IMR-90 (cell line): Measurements from ENCODE around the gene TOX3. TPM values are rescaled to one million over a fixed set of nuclear protein-coding genes. Genes with fewer than 3 reads are reported as not detected.

Experiments
- ATAC-seq: fragments of 200-7000 bp; cut with Tn5 transposase; 2 replicates; pipeline ENCODE4 v1.9.1; 2020; ENCODE audit warnings: low read depth, mild to moderate bottlenecking, moderate library complexity
- BruUV-seq: library from RNA; stranded (reverse); fragments of 400-500 nt; replicated peaks from 2 replicates; lab custom pipeline; 2021; lab: Mats Ljungman, UMichigan
- CTCF ChIA-PET: fragments of 300-600 bp; formaldehyde crosslinking; extraction: SDS; loops from one replicate; lab custom pipeline; 2021; ENCODE audit warnings: antibody characterized with exemption; lab: Yijun Ruan, JAX
- POLR2A ChIA-PET: fragments of 300-600 bp; sonication (Branson Sonifier 250); formaldehyde crosslinking; loops from one replicate; lab custom pipeline; 2022; ENCODE audit warnings: antibody characterized with exemption; ENCODE audit not compliant: unreplicated experiment; lab: Charles Lee
- DNase-seq: peaks from one replicate; pipeline ENCODE4 v3.0.0; 2013
- H2AFZ ChIP-seq: replicated peaks from 2 replicates; pipeline ENCODE3; 2013; ENCODE audit warnings: low read length, mild to moderate bottlenecking; ENCODE audit not compliant: poor library complexity
- H2AK5ac ChIP-seq: 2 replicates; pipeline ENCODE4 v1.6.1; 2013; ENCODE audit warnings: low read depth, low read length, inconsistent platforms
- H2AK9ac ChIP-seq: replicated peaks from 2 replicates; pipeline ENCODE3; 2013; ENCODE audit warnings: mild to moderate bottlenecking, low read depth, low read length, moderate library complexity; ENCODE audit not compliant: poor library complexity
- H2BK120ac ChIP-seq: 2 replicates; pipeline ENCODE4 v1.6.1; 2013; ENCODE audit warnings: low read depth, low read length, inconsistent platforms
- H2BK15ac ChIP-seq: 3 replicates; pipeline ENCODE4 v1.6.1; 2013; ENCODE audit warnings: low read depth, low read length, inconsistent platforms
- H2BK20ac ChIP-seq: 2 replicates; pipeline ENCODE4 v1.6.1; 2013; ENCODE audit warnings: low read depth, mild to moderate bottlenecking, inconsistent platforms, low read length, moderate library complexity
- H2BK5ac ChIP-seq: 2 replicates; pipeline ENCODE4 v1.6.1; 2013; ENCODE audit warnings: mild to moderate bottlenecking, low read depth, low read length, inconsistent platforms; ENCODE audit not compliant: poor library complexity, severe bottlenecking
- H3K14ac ChIP-seq: replicated peaks from 2 replicates; pipeline ENCODE4 v1.6.1; 2013; ENCODE audit warnings: low read depth, low read length, inconsistent platforms
- H3K18ac ChIP-seq: 2 replicates; pipeline ENCODE4 v1.6.1; 2013; ENCODE audit warnings: low read depth, low read length, control low read depth
- H3K23ac ChIP-seq: 2 replicates; pipeline ENCODE4 v1.6.1; 2013; ENCODE audit warnings: low read depth, low read length, inconsistent platforms
- H3K27ac ChIP-seq: 2 replicates; pipeline ENCODE4 v1.5.1; 2013; ENCODE audit warnings: mild to moderate bottlenecking, control low read depth, low read length; ENCODE audit not compliant: insufficient read depth
- H3K27me3 ChIP-seq: 2 replicates; pipeline ENCODE4 v1.6.1; 2013; ENCODE audit warnings: low read length; ENCODE audit not compliant: control insufficient read depth, insufficient read depth
- H3K36me3 ChIP-seq: 2 replicates; pipeline ENCODE4 v1.6.1; 2013; ENCODE audit warnings: low read length, mixed read lengths; ENCODE audit not compliant: control insufficient read depth, insufficient read depth
- H3K4ac ChIP-seq: 2 replicates; pipeline ENCODE4 v1.6.1; 2013; ENCODE audit warnings: low read depth, low read length, inconsistent platforms
- H3K4me1 ChIP-seq: 2 replicates; pipeline ENCODE4 v1.6.1; 2013; ENCODE audit warnings: low read length, mixed read lengths; ENCODE audit not compliant: control insufficient read depth, insufficient read depth
- H3K4me2 ChIP-seq: 2 replicates; pipeline ENCODE4 v1.6.1; 2013; ENCODE audit warnings: low read depth, mild to moderate bottlenecking, control low read depth, low read length, moderate library complexity
- H3K4me3 ChIP-seq: 2 replicates; pipeline ENCODE4 v1.5.1; 2013; ENCODE audit warnings: low read depth, mild to moderate bottlenecking, control low read depth, low read length, moderate library complexity; ENCODE audit not compliant: insufficient read depth
- H3K56ac ChIP-seq: 2 replicates; pipeline ENCODE4 v1.6.1; 2013; ENCODE audit warnings: low read length, inconsistent platforms; ENCODE audit not compliant: insufficient read depth; ENCODE audit errors: extremely low read depth
- H3K79me1 ChIP-seq, 2 experiments: 2 replicates each; pipeline ENCODE4 v1.6.1; 2013; ENCODE audit warnings: low read length in 2 of 2, inconsistent platforms in 1 of 2, low read depth in 1 of 2
- H3K9ac ChIP-seq: 2 replicates; pipeline ENCODE4 v1.6.1; 2013; ENCODE audit warnings: low read depth, low read length, control low read depth
- H3K9me1 ChIP-seq: 2 replicates; pipeline ENCODE4 v1.6.1; 2013; ENCODE audit warnings: low read length, inconsistent platforms; ENCODE audit not compliant: insufficient read depth
- H3K9me3 ChIP-seq: 2 replicates; pipeline ENCODE4 v1.6.1; 2013; ENCODE audit warnings: low read length; ENCODE audit not compliant: control insufficient read depth, insufficient read depth
- H4K20me1 ChIP-seq: 2 replicates; pipeline ENCODE4 v1.6.1; 2013; ENCODE audit warnings: low read length, inconsistent platforms; ENCODE audit not compliant: insufficient read depth
- H4K5ac ChIP-seq: 2 replicates; pipeline ENCODE4 v1.6.1; 2013; ENCODE audit warnings: mild to moderate bottlenecking, low read depth, low read length, control low read depth
- H4K8ac ChIP-seq, 2 experiments: 2 replicates each; pipeline ENCODE4 v1.6.1; 2013; ENCODE audit warnings: low read depth in 2 of 2, low read length in 2 of 2, control low read depth in 1 of 2, inconsistent platforms in 1 of 2
- H4K91ac ChIP-seq: 2 replicates; pipeline ENCODE4 v1.6.1; 2013; ENCODE audit warnings: low read depth, low read length, inconsistent platforms; ENCODE audit not compliant: insufficient read depth
- CEBPB ChIP-seq: IDR thresholded peaks from 2 replicates; pipeline ENCODE4 v1.6.1; 2012; ENCODE audit warnings: low read depth, low read length, improper control_type of control experiment
- ELK1 ChIP-seq: fragments of 150-350 bp; IDR thresholded peaks from 2 replicates; pipeline ENCODE4 v1.6.1; 2016; ENCODE audit warnings: low read depth, mild to moderate bottlenecking, low read length, moderate library complexity, borderline replicate concordance
- POLR2A ChIP-seq: IDR thresholded peaks from 2 replicates; pipeline ENCODE4 v1.6.1; 2012; ENCODE audit warnings: mild to moderate bottlenecking, low read depth, low read length
- RFX5 ChIP-seq: IDR thresholded peaks from 2 replicates; pipeline ENCODE4 v1.8.0; 2012; ENCODE audit warnings: low read depth, mild to moderate bottlenecking, low read length, moderate library complexity
- USF2 ChIP-seq: fragments of 150-350 bp; IDR thresholded peaks from 2 replicates; pipeline ENCODE4 v1.6.1; 2017; ENCODE audit warnings: mild to moderate bottlenecking, antibody characterized with exemption, low read length, low read depth
- WGBS, 2 experiments: methylation state at CpG; one replicate each; pipeline versions ENCODE4 v1.1.5 to v1.1.7; 2013; ENCODE audit warnings: missing lambda C conversion rate in 2 of 2; ENCODE audit not compliant: insufficient read length in 1 of 2; ENCODE audit errors: extremely low coverage in 2 of 2; 5-methylcytosine and 5-hydroxymethylcytosine counted together
- dilution Hi-C: fragments of 300-500 bp; cut with HindIII; formaldehyde crosslinking; loops from one replicate; pipeline ENCODE4 v1.14.3; 2018; ENCODE audit warnings: low sequenced_read_pairs; ENCODE audit not compliant: unreplicated experiment
- in situ Hi-C: fragments of 300-500 bp; cut with MboI; formaldehyde crosslinking; loops from 3 replicates; pipeline ENCODE4 v1.14.3; 2019; ENCODE audit warnings: low sequenced_read_pairs, inconsistent platforms, mixed read lengths
- intact Hi-C: fragments of 100-400 bp; cut with micrococcal nuclease; formaldehyde crosslinking; loops from 2 replicates; pipeline ENCODE4 v1.10.0; 2022
- polyA plus RNA-seq, 3 experiments: library from polyadenylated mRNA; depleted of rRNA; stranded (reverse); fragments of >200 nt; gene quantifications; 2 replicates each; pipeline ENCODE4 v1.2.3, GENCODE V29; 2012; ENCODE audit warnings: low replicate concordance in 1 of 3
- total RNA-seq: library from RNA; depleted of rRNA; stranded (reverse); fragments of >200 nt; gene quantifications from 2 replicates; pipeline ENCODE4 v1.2.3, GENCODE V29; 2012

TOX3 gene
- total and polyA plus RNA-seq, 2 of the 4 experiments (the other 2 are of a cell fraction), result not detected

GRCh38 chr16:52580488-52580887 is 33.5 kb upstream of the TOX3 start:
- H3K4me2 ChIP-seq, result no peak overlapping the region
- dilution Hi-C loops, result no loop called here
- H4K8ac ChIP-seq, result no peak overlapping the region
- no peak overlapping the region for H3K56ac ChIP-seq
- no peaks in the 10 kb centered on the region for H3K4me1 ChIP-seq
- POLR2A ChIA-PET, result no interaction called here
- no peak overlapping the region for H3K27ac ChIP-seq
- in situ Hi-C loops, result no loop called here
- no peak overlapping the region for H3K4me3 ChIP-seq
- DNase-seq (no peak), ATAC-seq (no peak)
- no peak overlapping the region for H4K91ac ChIP-seq
- H2BK15ac ChIP-seq, result no peak overlapping the region
- H2AFZ ChIP-seq, result no peak overlapping the region
- no peaks in the 10 kb centered on the region for H3K9me1 ChIP-seq
- no peak overlapping the region for H4K5ac ChIP-seq
- no peak overlapping the region for H2AK5ac ChIP-seq
- peaks cover 1% of the 10 kb centered on the region; the same call in 1 of the 2 replicates for H3K9me3 ChIP-seq
- H3K14ac ChIP-seq, result no peak overlapping the region
- H2BK120ac ChIP-seq, result no peak overlapping the region
- WGBS, 2 experiments, result no CpG with 5 or more reads among the region's 3 CpGs
- H2BK20ac ChIP-seq, result no peak overlapping the region
- H3K79me1 ChIP-seq, result no peaks in the 10 kb centered on the region
- CTCF ChIA-PET, result no interaction called here
- intact Hi-C loops, result no loop called here
- no peak for TF ChIP-seq CEBPB
- TF ChIP-seq ELK1, result no peak
- TF ChIP-seq RFX5, result no peak
- TF ChIP-seq USF2, result no peak
- TF ChIP-seq POLR2A, result no peak
- H3K9ac ChIP-seq, result no peak overlapping the region
- no TSS peak for BruUV-seq
- no peak overlapping the region for H3K18ac ChIP-seq
- H3K36me3 ChIP-seq, result no peaks in the 10 kb centered on the region
- no peak overlapping the region for H3K4ac ChIP-seq
- no peak overlapping the region for H3K23ac ChIP-seq
- no peak overlapping the region for H2BK5ac ChIP-seq
- H4K20me1 ChIP-seq, result no peaks in the 10 kb centered on the region
- no peak overlapping the region for H2AK9ac ChIP-seq
- H3K27me3 ChIP-seq, result no peaks in the 10 kb centered on the region
